ENCODE results near the gene FGR. TPM values are rescaled to one million over a fixed set of nuclear protein-coding genes. Genes with fewer than 3 reads are reported as not detected.

Gene FGR
- polyA plus RNA-seq, 1 experiment: not detected

GRCh38 chr1:27598902-27599528 lies 36.0 kb downstream of the FGR start:
- no peak for TF ChIP-seq CTCF (IDR thresholded peaks at IDR 0.05; ENCODE audit: insufficient read depth, low read depth, low read length)
- ChIA-PET POLR2A (no interaction called here), CTCF (interaction anchor here (0.7 to 2.7 kb wide), 6 partner anchors 8 to 298 kb away, joined by 3 to 11 read pairs (median 4); no protein-coding TSS in a partner anchor)
- no peak for DNase-seq (ENCODE audit: low read depth)
- 0 out of 2 replicates have a peak overlapping the region, but pooled peaks have one; percentile 3 for H3K4me3 ChIP-seq (ENCODE audit: low read depth, low read length)
- H3K36me3 ChIP-seq (ENCODE audit: control insufficient read depth, insufficient read depth, low read length): peaks cover 5% of the 10 kb centered on the region
- H3K27me3 ChIP-seq (ENCODE audit: control insufficient read depth, insufficient read depth, low read length): no peaks in the 10 kb centered on the region

GRCh38 chr1:27598295-27598687 lies 36.7 kb downstream of the FGR start:
- H3K27me3 ChIP-seq (ENCODE audit: control insufficient read depth, insufficient read depth, low read length): no peaks in the 10 kb centered on the region
- TF ChIP-seq CTCF (IDR thresholded peaks at IDR 0.05; ENCODE audit: insufficient read depth, low read depth, low read length): no peak
- POLR2A ChIA-PET: no interaction called here
- peaks cover 6% of the 10 kb centered on the region for H3K36me3 ChIP-seq (ENCODE audit: control insufficient read depth, insufficient read depth, low read length)
- no peak for DNase-seq (ENCODE audit: low read depth)
- CTCF ChIA-PET: interaction anchor here (0.7 to 4.4 kb wide), 4 partner anchors 9 to 298 kb away, joined by 4 to 24 read pairs (median 4); no protein-coding TSS in a partner anchor
- H3K4me3 ChIP-seq (ENCODE audit: low read depth, low read length): no peak overlapping the region

GRCh38 chr1:27597516-27598294 lies 37.3 kb downstream of the FGR start:
- CTCF ChIA-PET: interaction anchor here (0.9 to 4.4 kb wide), 4 partner anchors 29 to 202 kb away, joined by 3 to 24 read pairs (median 8); no protein-coding TSS in a partner anchor
- DNase-seq (ENCODE audit: low read depth): no peak
- POLR2A ChIA-PET: no interaction called here
- no peak overlapping the region for H3K4me3 ChIP-seq (ENCODE audit: low read depth, low read length)
- no peaks in the 10 kb centered on the region for H3K27me3 ChIP-seq (ENCODE audit: control insufficient read depth, insufficient read depth, low read length)
- no peak for TF ChIP-seq CTCF (IDR thresholded peaks at IDR 0.05; ENCODE audit: insufficient read depth, low read depth, low read length)
- H3K36me3 ChIP-seq (ENCODE audit: control insufficient read depth, insufficient read depth, low read length): peaks cover 6% of the 10 kb centered on the region

GRCh38 chr1:27596986-27597385 lies 38.0 kb downstream of the FGR start:
- no peaks in the 10 kb centered on the region for H3K27me3 ChIP-seq (ENCODE audit: control insufficient read depth, insufficient read depth, low read length)
- H3K4me3 ChIP-seq (ENCODE audit: low read depth, low read length): no peak overlapping the region
- TF ChIP-seq CTCF (IDR thresholded peaks at IDR 0.05; ENCODE audit: insufficient read depth, low read depth, low read length): no peak
- CTCF ChIA-PET: interaction anchor here (0.9 to 4.4 kb wide), 4 partner anchors 29 to 201 kb away, joined by 3 to 24 read pairs (median 8); no protein-coding TSS in a partner anchor
- POLR2A ChIA-PET: no interaction called here
- H3K36me3 ChIP-seq (ENCODE audit: control insufficient read depth, insufficient read depth, low read length): peaks cover 6% of the 10 kb centered on the region
- no peak for DNase-seq (ENCODE audit: low read depth)

- TF ChIP-seq CTCF (IDR thresholded peaks at IDR 0.05; ENCODE audit: insufficient read depth, low read depth, low read length): no peak
- ChIA-PET POLR2A (no interaction called here), CTCF (interaction anchor here (0.9 to 4.4 kb wide), 7 partner anchors 22 to 193 kb away, joined by 3 to 24 read pairs (median 4); no protein-coding TSS in a partner anchor)
- Histone ChIP-seq H3K36me3 (ENCODE audit: control insufficient read depth, insufficient read depth, low read length) (peaks cover 6% of the 10 kb centered on the region), H3K4me3 (ENCODE audit: low read depth, low read length) (no peak overlapping the region), H3K27me3 (ENCODE audit: control insufficient read depth, insufficient read depth, low read length) (no peaks in the 10 kb centered on the region)
- no peak for DNase-seq (ENCODE audit: low read depth)
Observed at GRCh38 chr1:27596261-27596660, 38.7 kb downstream of the FGR start.

Data from BJ (cell line).